NCI-H526 (cell line): ENCODE data around the gene ADAM8.

Experiments used
- DNase-seq, 2 experiments: peaks; one replicate each; lab custom pipeline; 2025; lab: John Stamatoyannopoulos, UW

The ADAM8 gene

DNA sequence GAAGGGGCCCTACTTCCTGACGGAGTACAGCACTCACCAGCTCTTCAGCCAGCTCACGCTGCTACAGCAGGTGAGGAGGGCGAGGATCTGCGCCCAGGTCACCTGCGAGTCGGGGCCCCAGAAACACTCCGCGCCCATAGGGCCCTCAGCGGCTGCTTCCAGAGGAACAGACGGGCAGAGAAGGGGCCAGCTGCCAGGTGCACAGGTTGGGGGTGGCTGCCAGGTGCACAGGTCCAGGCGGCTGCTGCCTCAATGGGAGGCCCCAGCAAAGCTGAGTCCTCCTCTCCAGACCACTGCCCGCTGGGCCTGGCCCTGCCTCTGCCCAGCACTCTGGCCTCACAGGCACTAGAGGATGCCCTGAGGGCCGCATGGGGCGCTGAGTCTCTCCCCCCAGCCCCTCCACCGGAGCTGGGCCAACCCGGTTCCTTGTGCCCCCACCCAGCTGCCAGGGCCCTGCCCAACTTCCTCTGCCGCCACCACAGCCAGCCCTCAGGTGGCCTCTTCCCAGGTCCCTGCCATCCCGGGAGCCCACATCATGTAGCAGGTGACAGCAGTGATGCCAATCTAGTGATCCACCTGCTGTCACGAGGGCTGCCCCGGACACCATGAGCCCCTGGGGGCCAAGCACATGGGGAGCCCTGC, 63.7 kb downstream of the ADAM8 start:
- no peak for DNase-seq
